DND-41 (cell line): ENCODE results near the gene HSPA12B.

ENCODE experiments used
- CTCF ChIP-seq: IDR thresholded peaks from 2 replicates; pipeline ENCODE4 v1.5.1; 2012; ENCODE audit warnings: borderline replicate concordance, low read length, moderate library complexity, mild to moderate bottlenecking; ENCODE audit not compliant: poor library complexity, severe bottlenecking; ENCODE audit errors: extremely low read depth
- EZH2 ChIP-seq: IDR thresholded peaks from 3 replicates; pipeline ENCODE4 v1.6.1; 2012; ENCODE audit warnings: borderline replicate concordance, low read depth, mild to moderate bottlenecking, moderate library complexity, low read length, inconsistent platforms; ENCODE audit not compliant: severe bottlenecking

DNA sequence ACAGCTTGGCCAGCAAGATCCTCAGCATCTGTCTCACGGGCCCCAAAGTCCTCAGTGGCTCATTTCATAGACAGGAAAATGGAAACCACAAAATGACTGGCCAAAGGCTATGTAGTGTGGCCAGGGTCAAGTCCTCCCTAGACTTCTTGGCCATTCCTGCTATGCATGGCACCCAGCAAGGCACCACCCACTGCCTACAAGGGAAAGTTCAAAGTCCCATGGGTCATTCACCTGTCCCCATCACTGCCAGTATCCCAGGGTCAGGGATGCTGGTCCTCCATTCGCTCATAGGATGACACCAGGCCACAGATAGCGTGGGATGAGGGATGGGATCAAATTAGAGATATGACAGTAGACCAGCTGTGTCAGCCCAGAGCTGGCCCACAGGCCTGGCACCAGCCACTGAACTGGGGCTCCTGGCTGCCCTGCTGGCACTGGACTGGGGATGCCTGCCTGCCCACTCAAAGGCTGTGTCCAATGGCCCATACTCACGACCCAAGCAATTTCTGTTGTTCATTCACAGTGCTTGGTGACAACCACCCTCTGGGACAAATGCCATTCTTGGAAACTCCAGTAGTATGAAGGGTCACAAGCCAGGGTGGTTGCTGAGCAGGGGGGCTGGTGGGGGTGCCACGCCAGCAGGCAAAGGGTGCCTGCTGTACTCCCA, 23.5 kb downstream of the HSPA12B start:
- no peak for TF ChIP-seq CTCF
- no peak for TF ChIP-seq EZH2
